HEK293 (cell line): Measurements from ENCODE around the gene YPEL5.

Experiments used
- CTCF ChIP-seq: fragments of 450-650 bp; formaldehyde crosslinking; IDR thresholded peaks from 2 replicates; pipeline ENCODE4 v1.5.1; 2016; ENCODE audit warnings: missing biosample characterization, missing genetic modification characterization
- KLF10 ChIP-seq: fragments of 450-650 bp; IDR thresholded peaks from 2 replicates; pipeline ENCODE4 v1.5.1; 2018; ENCODE audit warnings: missing biosample characterization, mild to moderate bottlenecking, missing genetic modification characterization
- REST ChIP-seq: fragments of 450-650 bp; formaldehyde crosslinking; IDR thresholded peaks from 2 replicates; pipeline ENCODE4 v1.5.1; 2016; ENCODE audit warnings: missing biosample characterization, missing genetic modification characterization
- SETDB1 ChIP-seq: IDR thresholded peaks from one replicate; pipeline ENCODE4 v1.6.1; 2017; ENCODE audit warnings: mild to moderate bottlenecking, low read length, moderate library complexity, mixed read lengths; ENCODE audit not compliant: insufficient read length
- ZFP3 ChIP-seq: fragments of 450-650 bp; formaldehyde crosslinking; IDR thresholded peaks from 2 replicates; pipeline ENCODE4 v1.5.1; 2016; ENCODE audit warnings: low read depth, missing biosample characterization, missing genetic modification characterization
- ZNF10 ChIP-seq: fragments of 450-650 bp; formaldehyde crosslinking; IDR thresholded peaks from 2 replicates; pipeline ENCODE4 v1.5.1; 2017; ENCODE audit warnings: missing biosample characterization, missing genetic modification characterization
- ZNF596 ChIP-seq: fragments of 450-650 bp; IDR thresholded peaks from 2 replicates; pipeline ENCODE4 v1.5.0; 2018; ENCODE audit warnings: missing biosample characterization, mild to moderate bottlenecking, missing genetic modification characterization, moderate library complexity

GRCh38 chr2:30134582-30134981, 12.2 kb upstream of the YPEL5 start:
- no peak for TF ChIP-seq ZNF10
- no peak for TF ChIP-seq REST (tag by site-specific recombination)
- no peak for TF ChIP-seq CTCF (tag by site-specific recombination)
- no peak for TF ChIP-seq ZNF596 (tag by site-specific recombination)
- no peak for TF ChIP-seq ZFP3 (tag by site-specific recombination)
- no peak for TF ChIP-seq KLF10 (tag by site-specific recombination)
- no peak for TF ChIP-seq SETDB1
